ENCODE measurements around the gene LDLR.

DNA sequence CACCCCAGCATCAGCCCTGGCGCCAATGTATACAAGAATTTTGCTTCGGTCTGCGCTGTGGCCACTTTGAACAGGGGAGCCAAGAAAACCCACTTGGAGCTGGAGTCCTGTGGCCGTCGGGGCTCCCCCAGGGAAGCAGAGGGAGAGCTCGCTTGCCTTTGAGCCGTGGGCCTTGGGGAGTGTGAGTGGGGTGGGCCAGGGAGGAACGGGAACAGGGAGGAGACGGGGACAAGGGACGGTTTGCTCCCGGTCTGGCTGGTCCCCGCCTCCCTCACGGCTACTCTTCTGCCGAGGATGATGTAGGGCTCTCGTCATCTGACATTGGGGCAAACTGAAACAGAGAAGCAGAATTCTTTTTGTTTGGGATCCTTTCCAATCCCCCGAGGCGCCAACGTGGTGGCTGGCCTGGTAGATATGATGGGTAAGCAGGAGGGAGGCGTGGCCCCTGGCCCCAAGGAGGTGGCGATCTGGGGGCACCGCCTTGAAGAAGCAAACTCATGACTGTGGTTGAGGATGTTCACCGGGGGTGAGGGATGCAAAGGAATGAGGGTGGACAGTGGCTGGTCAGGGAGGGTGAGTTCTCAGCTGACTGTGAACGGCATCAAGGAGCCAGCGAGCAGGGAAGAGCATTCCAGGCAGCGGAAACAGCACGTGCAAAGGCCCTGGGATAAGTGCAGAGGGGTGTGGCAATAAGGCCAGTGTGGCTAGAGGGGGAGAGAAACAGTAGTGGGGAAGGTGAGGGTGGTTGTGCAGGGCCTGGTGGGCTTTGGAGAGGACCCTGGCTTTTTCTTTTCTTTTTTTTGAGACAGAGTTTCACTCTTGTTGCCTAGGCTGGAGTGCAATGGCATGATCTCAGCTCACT, 77.2 kb downstream of the LDLR start:
- TF ChIP-seq GATA2 (IDR thresholded peaks at IDR 0.05; ENCODE audit: low read depth, low read length): no peak
- no peak for TF ChIP-seq GATA3 (IDR thresholded peaks at IDR 0.05; ENCODE audit: low read depth, low read length)

Measured in SH-SY5Y (cell line).